Activated CD4-positive, alpha-beta T cell treated with anti-CD3 and anti-CD28 coated beads for 1 hour (primary cell): ENCODE measurements around the gene PGAP1.
"Not testable (repeated sequence)": the region's sequence is repeated elsewhere in the genome, so short reads cannot be mapped to it uniquely, and the experiment has no call there.

Experiments used
- DNase-seq: peaks from one replicate; pipeline ENCODE4 v3.0.0-alpha.2; 2020

PGAP1 gene

GRCh38 chr2:196949116-196949515 is 22.6 kb upstream of the PGAP1 start:
- no peak for DNase-seq

- no peak for DNase-seq
Measured at GRCh38 chr2:196944570-196944969, 18.1 kb upstream of the PGAP1 start.

- no peak for DNase-seq
Measured at GRCh38 chr2:196941398-196942078, 15.0 kb upstream of the PGAP1 start.

GRCh38 chr2:196939371-196939770 is 12.9 kb upstream of the PGAP1 start:
- DNase-seq = no peak

- no peak for DNase-seq
Measured at GRCh38 chr2:196935432-196935831, 8.9 kb upstream of the PGAP1 start.

GRCh38 chr2:196934672-196935071 is 8.2 kb upstream of the PGAP1 start:
- DNase-seq = no peak

GRCh38 chr2:196931555-196931954 is 5.0 kb upstream of the PGAP1 start:
- DNase-seq = no peak

GRCh38 chr2:196927376-196928225 is 1.1 kb upstream of the PGAP1 start:
- DNase-seq = no peak

GRCh38 chr2:196925768-196926561 is 542 bp downstream of the PGAP1 start:
- DNase-seq = no peak

- no peak for DNase-seq
Measured at GRCh38 chr2:196925051-196925767, 1.3 kb downstream of the PGAP1 start.

GRCh38 chr2:196924051-196924450 is 2.5 kb downstream of the PGAP1 start:
- no peak for DNase-seq

- no peak for DNase-seq
Measured at GRCh38 chr2:196918927-196919326, 7.6 kb downstream of the PGAP1 start.

GRCh38 chr2:196917802-196918201 is 8.7 kb downstream of the PGAP1 start:
- no peak for DNase-seq

- DNase-seq = no peak
Measured at GRCh38 chr2:196915507-196916189, 10.9 kb downstream of the PGAP1 start.

GRCh38 chr2:196914867-196915460 is 11.5 kb downstream of the PGAP1 start:
- no peak for DNase-seq

- no peak for DNase-seq
Measured at GRCh38 chr2:196913691-196914090, 12.8 kb downstream of the PGAP1 start.

- DNase-seq = not testable (repeated sequence)
Measured at GRCh38 chr2:196905365-196905764, 21.1 kb downstream of the PGAP1 start.

GRCh38 chr2:196902828-196903227 is 23.7 kb downstream of the PGAP1 start:
- DNase-seq = no peak

- no peak for DNase-seq
Measured at GRCh38 chr2:196900843-196901242, 25.7 kb downstream of the PGAP1 start.

- no peak for DNase-seq
Measured at GRCh38 chr2:196899976-196900375, 26.5 kb downstream of the PGAP1 start.

- no peak for DNase-seq
Measured at GRCh38 chr2:196891136-196891535, 35.4 kb downstream of the PGAP1 start.

GRCh38 chr2:196887431-196887830 is 39.1 kb downstream of the PGAP1 start:
- DNase-seq = no peak
